NCI-H187 (cell line): ENCODE data around the gene ARHGAP29.
"Not testable (repeated sequence)": the region's sequence is repeated elsewhere in the genome, so short reads cannot be mapped to it uniquely, and the experiment has no call there.

Experiments used
- DNase-seq, 2 experiments: peaks; one replicate each; lab custom pipeline; 2025; lab: John Stamatoyannopoulos, UW

ARHGAP29 gene

DNA sequence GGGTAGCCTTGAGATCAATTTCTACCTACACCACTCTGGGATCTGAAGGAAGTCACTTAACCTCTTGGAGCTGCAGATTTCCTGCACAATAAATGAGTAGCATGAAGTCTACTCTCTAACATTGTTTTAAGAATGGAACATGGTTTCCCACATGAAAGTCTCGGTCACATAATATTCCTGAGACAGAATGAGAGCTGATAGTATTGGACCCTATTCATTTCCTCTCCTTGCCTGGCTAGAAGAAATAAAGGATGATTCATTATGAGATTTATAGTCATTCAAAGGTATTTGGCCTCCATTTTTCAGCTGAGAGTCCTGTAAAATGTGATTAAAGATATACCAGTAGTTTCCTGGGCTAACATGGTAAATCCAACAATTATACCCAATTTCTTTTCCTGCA, 56.7 kb downstream of the ARHGAP29 start:
- DNase-seq: no peak

GRCh38 chr1:94178901-94179300, 58.5 kb downstream of the ARHGAP29 start:
- no peak for DNase-seq

DNA sequence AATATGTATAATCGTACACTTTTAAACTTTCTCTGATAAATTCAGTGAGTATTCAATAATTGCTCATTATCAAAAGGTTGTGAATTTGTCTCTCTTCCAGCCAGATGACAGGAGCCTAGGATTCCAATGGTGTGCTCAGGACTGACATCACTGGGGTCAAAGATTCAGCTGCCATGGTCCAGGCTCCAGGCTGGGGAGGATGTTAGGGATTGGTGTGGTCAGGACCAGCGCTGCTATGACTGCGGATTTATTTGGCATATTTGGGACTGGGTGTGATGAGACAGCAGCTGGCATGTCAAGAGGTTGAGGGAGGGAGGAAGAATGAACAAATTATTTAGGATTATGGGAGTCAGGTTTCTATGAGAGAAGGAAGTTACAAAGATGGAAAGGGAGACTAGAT, 68.3 kb downstream of the ARHGAP29 start:
- no peak for DNase-seq

- no peak for DNase-seq
Observed at GRCh38 chr1:94165843-94166242, 71.5 kb downstream of the ARHGAP29 start.

DNA sequence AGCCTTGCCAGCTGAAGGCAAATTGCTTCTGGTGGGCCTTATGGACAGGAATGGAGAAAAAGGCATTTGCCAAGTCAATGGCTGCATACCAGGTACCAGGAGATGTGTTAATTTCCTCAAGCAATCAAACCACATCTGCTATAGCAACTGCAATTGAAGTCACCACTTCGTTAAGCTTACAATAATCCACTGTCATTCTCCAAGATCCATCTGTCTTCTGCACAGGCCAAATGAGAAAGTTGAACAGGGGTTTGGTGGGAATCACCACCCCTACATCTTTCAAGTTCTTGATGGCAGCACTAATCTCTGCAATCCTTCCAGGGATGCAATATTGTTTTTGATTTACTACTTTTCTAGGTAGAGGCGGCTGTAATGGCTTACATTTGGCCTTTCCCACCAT, 72.5 kb downstream of the ARHGAP29 start:
- not testable (repeated sequence) for DNase-seq

GRCh38 chr1:94164121-94164520, 73.3 kb downstream of the ARHGAP29 start:
- DNase-seq: not testable (repeated sequence)

- not testable (repeated sequence) for DNase-seq
Observed at GRCh38 chr1:94163249-94163648, 74.1 kb downstream of the ARHGAP29 start.

GRCh38 chr1:94160811-94161210, 76.6 kb downstream of the ARHGAP29 start:
- no peak for DNase-seq

GRCh38 chr1:94156096-94156625, 81.2 kb downstream of the ARHGAP29 start:
- no peak for DNase-seq

- DNase-seq: no peak
Observed at GRCh38 chr1:94154989-94155388, 82.4 kb downstream of the ARHGAP29 start.

- DNase-seq: no peak
Observed at GRCh38 chr1:94153133-94153532, 84.3 kb downstream of the ARHGAP29 start.

GRCh38 chr1:94149166-94149565, 88.2 kb downstream of the ARHGAP29 start:
- DNase-seq: not testable (repeated sequence)

DNA sequence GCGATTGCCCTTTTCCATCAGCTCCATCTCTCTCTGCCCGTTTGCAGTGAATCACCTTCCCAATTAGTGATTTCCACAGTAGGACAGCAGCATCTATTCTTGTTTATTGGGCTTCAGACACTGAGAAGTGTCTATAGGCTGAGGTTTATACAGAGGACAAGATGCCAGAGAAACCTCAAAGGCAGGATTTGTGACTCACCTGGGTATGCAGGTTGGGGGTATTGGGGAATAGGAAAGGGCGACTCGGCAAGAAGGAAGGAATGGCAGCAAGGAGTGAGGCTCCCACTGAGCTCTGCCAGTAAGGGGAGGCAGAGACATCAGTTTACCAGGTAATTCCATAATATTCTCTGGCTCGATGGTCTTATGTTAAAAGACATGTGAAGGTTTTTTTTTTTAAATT, 91.1 kb downstream of the ARHGAP29 start:
- DNase-seq: no peak

GRCh38 chr1:94144836-94145235, 92.5 kb downstream of the ARHGAP29 start:
- no peak for DNase-seq

GRCh38 chr1:94143809-94144176, 93.6 kb downstream of the ARHGAP29 start:
- DNase-seq: no peak

- no peak for DNase-seq
Observed at GRCh38 chr1:94143173-94143808, 94.1 kb downstream of the ARHGAP29 start.

GRCh38 chr1:94142583-94142982, 94.8 kb downstream of the ARHGAP29 start:
- no peak for DNase-seq

DNA sequence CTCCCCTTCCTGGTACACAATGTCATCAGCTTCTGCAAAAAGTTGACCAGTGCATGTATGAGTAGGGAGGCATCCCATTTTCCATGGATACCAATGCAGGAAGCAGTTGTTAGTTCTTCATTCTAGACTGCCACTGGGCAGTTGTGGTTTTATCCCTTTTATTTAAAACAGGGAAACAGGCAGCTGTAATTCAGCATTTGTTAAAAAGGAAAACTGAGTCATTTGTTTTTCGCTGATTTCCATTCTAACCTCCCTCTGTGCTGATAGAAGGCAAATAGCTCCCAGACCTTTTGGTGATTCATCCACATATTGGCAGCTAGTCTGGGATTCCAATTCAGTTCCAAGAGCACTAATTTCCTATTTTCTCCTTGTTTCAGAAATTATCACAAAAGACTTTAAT, 95.4 kb downstream of the ARHGAP29 start:
- DNase-seq: no peak

- no peak for DNase-seq
Observed at GRCh38 chr1:94132111-94132510, 105.3 kb downstream of the ARHGAP29 start.

- DNase-seq: no peak
Observed at GRCh38 chr1:94130851-94131595, 106.4 kb downstream of the ARHGAP29 start.

DNA sequence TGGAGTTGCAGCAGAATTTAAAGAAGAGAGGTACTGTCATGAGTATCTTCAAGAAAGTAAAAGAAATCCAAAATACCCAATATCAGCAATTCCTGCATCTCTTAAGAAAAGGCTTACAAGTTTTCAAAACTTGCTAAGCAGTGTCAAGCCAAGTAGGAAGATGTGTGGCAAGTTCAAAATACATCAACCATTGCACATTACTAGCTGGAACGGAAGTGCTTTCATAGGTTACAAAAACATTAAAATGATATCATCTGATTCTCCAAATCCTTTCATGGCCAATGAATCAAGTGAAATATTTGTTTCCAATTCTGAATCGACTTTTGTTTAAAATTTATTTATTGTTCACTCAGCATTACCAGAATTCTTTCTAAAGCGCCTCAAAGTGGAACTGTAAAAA, 110.7 kb downstream of the ARHGAP29 start:
- DNase-seq: no peak

DNA sequence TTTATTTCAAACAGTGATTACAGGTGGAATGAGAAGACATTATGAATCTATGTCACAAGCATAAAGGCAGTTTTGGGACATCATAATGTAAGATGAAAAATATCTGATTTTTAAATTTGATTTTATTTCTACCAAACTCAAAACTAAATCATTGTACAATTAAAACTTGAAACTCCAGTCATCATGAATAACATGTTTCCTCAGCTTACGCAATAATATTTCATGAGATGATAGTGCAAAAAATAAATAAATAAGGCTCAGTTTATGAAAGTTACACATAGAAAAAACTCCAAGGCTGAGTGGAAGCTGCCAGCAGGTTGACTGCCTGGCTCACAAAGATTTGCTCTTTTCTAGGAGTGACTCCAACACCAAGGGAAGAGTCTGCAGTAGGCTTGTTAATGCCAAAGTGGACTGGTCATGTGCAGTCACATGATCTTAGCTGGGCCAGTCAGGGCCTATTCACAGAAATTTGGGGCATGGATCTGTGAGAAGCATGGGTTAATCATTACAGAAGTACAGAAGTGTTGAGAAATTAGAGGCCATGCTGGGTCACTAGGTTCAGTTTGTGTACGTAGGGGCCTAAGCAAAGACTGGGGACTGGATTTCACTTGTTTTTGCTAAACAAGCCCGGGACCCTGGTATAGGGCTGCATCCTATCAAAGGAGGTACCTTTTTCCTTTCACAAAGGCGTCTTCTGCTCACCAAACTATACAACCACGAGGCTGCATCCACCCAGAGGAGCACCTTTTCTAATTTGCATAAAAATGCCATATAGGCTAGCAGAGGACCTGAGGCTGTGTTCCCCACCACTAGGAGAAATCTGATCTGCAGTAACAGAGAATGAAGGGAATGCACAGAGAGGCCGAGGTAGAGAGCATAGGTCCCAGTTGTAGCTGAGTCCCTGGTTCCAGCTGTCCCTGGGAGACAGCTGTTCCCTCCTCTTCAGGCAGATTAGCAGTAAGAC, 111.6 kb downstream of the ARHGAP29 start:
- DNase-seq: no peak
